GM10847 (cell line): ENCODE measurements around the gene SEMA6A.

Experiments
- POLR2A ChIP-seq: IDR thresholded peaks from 2 replicates; pipeline ENCODE4 v1.6.1; 2011; ENCODE audit not compliant: insufficient read length; ENCODE audit errors: extremely low read depth

The SEMA6A gene

DNA sequence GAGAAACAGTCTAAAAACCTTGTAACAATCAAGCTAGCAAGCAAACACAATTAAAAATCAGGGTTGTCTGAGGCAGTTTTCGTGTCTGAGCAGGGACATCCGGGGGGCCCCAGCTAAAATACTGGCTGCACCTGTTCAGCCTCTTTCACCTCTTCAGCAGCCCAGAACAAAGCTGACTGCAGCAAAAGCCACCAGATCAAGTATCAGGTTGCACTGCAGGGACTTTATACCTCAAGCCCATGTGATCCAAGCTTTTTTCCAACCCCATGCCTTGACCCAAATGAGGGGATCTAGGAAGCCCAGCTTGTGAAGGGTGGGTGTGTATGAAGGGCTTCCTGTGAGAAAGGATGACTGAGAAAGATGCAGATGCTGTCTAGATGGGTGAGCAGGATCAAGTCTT lies 133.4 kb downstream of the SEMA6A start:
- TF ChIP-seq POLR2A: no peak

DNA sequence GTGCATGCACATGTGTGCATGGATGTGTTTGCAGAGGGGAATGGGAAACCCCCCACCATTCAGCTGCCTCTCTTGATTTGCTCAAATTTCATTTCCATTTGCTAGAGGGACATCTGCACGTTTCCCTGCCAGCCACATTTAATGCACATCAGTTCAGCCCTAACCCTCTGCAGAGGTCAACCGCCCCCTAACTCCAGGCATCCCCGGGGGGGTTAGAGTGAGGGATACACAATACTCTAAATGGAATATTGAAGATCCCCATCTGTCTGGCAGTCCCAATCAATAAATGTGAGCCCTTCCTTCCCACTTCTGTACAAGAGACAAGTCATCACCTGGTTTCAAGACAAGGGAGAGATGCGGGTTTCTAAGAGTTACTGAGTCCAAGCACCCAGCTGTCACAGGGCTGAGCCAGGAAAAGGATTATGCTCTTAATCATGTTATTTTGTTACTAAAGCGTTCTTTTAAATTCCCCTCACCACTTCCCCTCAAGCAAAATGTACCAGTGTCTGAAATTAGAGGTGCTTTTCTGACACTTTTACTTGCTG lies 134.1 kb downstream of the SEMA6A start:
- no peak for TF ChIP-seq POLR2A

DNA sequence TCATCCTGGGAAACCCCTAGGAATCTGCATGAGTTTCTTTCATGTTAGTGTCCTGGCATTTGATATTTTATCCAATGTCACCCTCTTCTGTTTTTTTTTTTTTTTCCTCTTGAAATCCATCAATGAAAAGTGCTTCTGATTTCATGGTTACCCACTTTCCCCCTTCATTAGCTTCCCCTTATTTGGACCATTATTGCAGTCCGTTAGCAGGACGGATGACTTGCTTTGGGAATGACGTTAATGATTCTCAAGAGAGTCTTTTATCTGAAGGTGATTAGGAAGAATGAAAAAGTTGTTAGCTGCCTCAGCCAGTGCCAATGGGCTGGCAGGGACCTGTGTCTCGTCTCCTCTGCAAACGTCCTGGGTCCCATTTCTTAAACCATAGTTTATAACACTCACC lies 134.7 kb downstream of the SEMA6A start:
- no peak for TF ChIP-seq POLR2A

DNA sequence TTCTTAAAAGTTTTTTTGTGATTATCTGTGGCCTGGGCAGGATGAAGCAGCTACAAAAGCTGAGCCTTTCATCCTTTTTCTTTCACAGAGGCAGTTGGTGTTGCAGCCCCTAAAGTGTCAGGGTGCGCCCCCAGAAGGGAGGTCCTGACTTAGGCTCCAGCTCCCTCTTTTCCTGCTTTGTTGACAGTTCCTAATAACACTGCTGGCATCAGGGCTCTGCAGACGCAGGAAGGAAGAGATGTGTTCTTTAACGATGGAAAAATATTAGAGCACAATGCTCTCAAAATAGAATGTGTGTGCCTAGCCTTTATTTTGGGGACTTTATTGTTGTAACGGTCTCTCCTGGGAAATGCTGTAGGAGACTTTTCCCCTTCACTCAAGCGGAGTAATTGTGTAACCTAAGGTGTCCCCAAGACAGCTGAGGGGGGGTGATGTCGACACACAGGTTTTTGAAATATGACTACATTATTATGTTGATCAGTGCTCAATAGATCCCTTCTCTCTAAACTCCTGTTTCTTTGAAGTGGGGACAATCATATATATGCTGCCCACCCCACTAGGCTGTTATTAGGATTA lies 135.6 kb downstream of the SEMA6A start:
- no peak for TF ChIP-seq POLR2A

GRCh38 chr5:116437922-116438578 lies 136.6 kb downstream of the SEMA6A start:
- TF ChIP-seq POLR2A: no peak

DNA sequence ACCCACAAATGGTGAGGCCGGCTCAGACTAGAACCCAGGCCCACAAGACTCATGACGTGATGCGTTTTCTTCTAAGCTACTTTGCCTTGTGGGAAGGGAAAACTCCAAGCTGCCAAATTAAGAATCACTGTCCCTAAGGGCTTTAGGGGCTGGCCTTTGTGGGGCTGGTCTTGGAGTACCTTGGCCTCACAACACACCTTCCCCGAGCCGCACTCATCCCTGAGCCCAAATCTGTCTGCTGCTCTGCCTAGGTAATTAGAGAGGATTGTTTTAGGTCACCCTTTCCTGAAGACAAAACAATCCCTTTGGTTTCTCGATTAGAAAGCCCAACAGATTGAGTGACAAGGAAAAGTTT lies 137.3 kb downstream of the SEMA6A start:
- no peak for TF ChIP-seq POLR2A

DNA sequence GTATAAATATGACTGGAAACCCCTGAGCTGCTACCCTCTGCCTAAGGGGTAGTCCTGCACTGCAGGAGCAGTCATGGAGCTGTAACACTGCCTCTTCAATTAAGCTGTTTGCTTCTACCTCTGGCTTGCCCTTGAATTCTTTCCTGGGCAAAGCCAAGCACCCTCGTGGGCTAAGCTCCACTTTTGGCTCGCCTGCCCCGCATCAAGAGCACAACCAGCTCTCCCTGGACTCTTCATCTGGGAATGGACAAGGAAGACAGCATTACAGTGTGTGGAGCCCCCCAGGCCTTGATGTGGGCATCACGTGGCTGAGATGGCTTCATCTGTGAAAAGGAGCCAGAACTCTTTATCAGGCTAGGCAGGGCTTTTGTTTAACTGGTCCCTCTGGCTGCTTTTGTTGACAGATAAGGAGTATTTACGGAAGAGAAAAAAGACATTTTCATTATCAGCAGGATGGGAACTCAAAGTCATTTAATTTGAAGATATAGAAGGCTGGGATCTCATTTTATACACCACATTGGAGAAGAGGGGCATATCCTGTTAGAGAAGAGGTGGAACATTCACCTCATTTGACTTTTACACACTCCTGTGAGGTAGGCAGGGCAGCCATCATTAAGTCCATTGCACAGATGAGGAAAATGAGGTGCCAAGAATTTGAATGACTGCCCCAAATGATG lies 137.8 kb downstream of the SEMA6A start:
- TF ChIP-seq POLR2A: no peak

DNA sequence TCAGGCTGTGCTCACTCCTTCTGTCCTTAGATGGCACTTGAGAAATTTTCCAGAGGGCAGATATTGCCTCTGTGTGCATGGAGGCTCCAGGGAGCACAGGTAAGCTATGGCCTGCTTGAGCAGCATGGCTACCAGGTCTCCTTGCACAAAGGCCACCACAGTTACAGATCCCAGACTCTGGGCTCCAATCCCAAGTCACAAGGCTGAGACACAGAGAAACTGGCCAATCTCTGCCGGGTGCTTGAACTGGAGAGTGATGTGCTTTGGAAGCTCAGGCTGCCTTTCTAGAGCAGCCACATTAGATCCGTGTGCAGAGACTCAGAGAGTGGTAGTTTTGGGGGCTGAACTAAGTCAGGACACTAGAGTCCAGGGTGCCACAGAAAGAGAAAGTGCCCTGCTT lies 145.7 kb downstream of the SEMA6A start:
- no peak for TF ChIP-seq POLR2A

- no peak for TF ChIP-seq POLR2A
These were observed 146.2 kb downstream of the SEMA6A start for GRCh38 chr5:116428413-116428812.

DNA sequence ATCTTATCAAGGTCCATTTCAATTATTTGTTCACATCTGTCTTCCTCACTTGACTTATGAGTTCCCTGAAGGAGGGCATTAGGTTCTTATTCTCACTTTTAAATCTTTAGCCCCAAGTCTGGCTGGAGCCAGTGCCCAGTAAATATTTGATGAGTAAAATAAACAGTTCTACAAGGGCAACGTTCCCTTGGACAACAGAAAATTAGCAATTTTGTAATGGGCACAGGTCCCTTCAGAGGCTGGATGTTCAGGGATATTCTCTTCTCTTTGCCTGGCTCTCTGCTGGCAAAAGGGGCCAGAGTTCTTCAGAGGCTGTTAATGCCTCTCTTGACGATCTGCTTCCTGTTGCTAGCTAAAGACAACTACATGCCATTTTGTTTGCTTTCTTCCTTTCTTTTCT lies 149.7 kb downstream of the SEMA6A start:
- TF ChIP-seq POLR2A: no peak

DNA sequence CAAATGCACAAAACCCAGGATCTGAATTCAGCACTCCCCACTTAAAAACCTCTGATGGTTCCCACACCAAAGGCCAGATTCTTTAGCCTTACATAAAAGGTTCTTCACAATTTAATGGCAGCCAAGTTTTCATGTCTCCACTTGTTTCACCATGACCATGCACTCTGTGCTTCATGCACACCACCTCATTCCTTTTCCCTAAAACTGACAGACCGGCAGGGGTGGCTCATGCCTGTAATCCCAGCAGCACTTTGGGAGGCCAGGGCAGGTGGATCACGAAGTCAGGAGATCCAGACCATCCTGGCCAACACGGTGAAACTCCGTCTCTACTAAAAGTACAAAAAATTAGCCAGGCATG lies 150.4 kb downstream of the SEMA6A start:
- TF ChIP-seq POLR2A: no peak

- TF ChIP-seq POLR2A: no peak
These were observed 150.9 kb downstream of the SEMA6A start for GRCh38 chr5:116423587-116424257.

DNA sequence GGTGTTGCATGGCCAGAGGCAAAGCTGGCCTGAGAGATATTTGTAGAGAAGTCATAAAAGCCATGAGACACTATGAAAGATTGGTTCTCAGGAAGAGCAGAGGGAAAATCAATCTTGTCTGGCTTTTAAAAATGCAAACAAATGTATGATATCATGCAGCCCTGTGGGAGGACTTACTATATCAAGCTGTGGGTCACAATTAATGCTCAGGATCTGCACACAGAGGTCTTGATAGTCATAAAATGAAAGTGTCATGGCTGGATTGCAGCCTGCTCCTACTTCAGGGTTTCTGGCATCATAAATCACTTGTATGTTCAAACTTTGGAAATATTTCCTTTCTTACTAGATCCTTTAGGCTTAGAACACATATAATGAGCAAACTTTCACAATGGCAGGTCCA lies 151.5 kb downstream of the SEMA6A start:
- no peak for TF ChIP-seq POLR2A

DNA sequence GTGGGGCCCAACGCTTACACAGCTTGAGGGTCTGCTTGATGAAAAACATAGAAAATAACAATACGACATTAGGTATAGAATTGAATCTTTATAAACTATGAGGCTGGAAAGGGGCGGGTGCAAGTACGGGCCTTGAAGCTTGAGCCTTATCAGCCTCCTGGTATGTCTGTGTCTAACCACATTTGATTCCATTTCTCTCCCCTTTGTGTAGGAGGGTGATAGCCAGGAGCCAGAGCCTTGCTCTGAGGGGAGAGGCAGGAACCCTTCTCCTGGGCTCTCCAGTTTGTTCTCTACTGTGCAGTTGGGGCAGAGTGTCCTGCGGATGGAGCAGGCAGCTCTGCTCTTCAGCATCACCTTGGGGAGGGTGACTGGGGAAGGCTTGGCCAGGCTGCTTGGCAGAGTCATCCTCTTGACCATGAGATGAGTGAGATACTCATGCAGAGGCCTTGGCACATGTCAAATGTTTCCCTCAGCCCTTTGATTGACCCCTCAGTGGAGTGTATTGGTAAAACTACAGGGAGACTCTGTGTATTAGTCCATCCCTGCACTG lies 153.5 kb downstream of the SEMA6A start:
- TF ChIP-seq POLR2A: no peak

GRCh38 chr5:116420540-116420939 lies 154.1 kb downstream of the SEMA6A start:
- TF ChIP-seq POLR2A: no peak

DNA sequence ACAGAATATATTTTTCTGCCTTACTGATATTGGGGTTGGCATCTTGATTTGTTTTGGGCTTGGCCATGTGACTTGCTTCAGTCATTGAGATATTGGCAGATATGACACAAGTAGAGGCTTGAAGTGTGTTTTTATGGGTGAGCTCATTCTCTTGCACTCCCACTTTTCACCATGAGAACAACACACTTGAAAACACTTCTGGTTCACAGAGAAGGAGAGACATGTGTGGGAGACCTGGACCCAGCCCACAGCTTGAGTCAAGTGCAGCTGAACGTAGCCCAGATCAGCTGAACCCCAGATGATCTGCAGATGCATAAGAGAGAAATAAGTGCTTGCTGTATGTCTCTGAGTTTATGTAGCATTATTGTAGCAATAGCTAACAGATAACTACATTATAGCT lies 155.4 kb downstream of the SEMA6A start:
- TF ChIP-seq POLR2A: no peak

- TF ChIP-seq POLR2A: no peak
These were observed 155.8 kb downstream of the SEMA6A start for GRCh38 chr5:116418774-116419173.
